RKO (cell line): ENCODE measurements around the gene GAS1.

Source experiments
- DNase-seq: peaks from one replicate; pipeline ENCODE4 v3.0.0-alpha.2; 2016; ENCODE audit warnings: low spot score

Gene GAS1, protein sequence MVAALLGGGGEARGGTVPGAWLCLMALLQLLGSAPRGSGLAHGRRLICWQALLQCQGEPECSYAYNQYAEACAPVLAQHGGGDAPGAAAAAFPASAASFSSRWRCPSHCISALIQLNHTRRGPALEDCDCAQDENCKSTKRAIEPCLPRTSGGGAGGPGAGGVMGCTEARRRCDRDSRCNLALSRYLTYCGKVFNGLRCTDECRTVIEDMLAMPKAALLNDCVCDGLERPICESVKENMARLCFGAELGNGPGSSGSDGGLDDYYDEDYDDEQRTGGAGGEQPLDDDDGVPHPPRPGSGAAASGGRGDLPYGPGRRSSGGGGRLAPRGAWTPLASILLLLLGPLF

DNA sequence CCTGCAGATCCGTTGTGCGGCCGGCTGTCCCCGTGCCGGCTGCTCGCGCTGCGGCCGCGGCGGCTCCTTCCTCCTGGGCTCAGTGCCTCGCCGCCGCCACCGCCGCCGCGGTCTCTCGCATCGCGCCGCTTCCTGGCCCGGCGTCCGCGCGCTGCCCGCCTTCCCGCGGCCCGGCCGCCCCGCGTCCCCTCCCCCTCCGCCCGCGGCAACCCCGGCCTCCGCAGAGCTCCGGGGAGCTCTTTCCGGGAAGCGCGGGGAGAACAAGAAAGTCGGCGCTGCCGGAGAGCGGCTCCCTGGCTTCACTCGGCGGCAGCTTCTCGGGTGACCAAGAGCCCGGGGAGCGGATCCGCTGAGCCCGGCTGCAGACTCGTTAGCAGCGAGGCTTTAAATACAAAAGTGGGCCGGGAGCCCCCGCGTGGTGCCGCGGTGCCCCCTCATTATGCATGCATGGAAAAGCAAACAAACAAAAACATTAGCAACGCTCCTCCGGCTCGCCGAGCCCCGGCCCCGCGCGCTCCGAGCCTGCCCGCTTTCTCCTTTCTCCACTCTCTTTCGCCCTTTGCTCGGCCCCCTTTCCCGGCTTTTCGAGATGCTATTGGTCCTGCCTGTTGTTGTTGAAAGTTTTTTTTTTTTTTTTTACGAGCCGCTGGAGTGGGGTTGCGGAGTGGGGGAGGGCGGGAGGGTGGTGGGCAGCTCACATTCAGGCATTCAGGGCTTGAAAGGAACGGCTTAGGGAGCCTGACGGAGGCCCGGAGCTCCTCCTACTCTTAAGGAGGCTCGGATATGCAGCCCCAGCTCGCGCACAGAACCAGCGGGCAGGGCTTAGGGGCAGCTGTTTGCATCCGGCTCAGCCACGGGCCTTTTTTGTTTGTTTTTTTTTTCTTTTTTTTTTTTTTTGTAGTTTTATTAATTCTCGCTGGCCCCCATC is at the start of gene GAS1:
Gene GAS1 (minus strand): TSS at position 361 of the 928 bp plus-strand sequence. CDS start 727 bp downstream, outside the sequence.
- peak; percentile 95 for DNase-seq

DNA sequence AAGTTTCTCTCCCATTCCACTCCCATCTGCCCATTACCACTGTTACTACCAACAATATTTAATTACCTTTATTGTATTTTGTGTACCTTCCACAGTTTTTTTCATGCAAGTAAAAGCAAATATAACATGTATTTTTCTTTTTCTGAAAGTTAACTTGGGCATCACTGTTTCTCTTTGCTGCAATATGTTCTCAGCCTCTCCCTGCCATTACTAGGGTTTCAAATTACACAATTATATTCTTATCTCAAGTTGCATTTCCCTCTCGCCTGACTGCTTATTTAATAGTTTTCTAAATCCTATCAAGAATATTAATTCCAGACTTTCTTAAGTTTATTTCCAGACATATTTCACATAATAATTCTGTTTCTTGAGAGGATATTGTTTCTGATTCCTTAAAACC is 46.9 kb upstream of the GAS1 start:
- no peak for DNase-seq

DNA sequence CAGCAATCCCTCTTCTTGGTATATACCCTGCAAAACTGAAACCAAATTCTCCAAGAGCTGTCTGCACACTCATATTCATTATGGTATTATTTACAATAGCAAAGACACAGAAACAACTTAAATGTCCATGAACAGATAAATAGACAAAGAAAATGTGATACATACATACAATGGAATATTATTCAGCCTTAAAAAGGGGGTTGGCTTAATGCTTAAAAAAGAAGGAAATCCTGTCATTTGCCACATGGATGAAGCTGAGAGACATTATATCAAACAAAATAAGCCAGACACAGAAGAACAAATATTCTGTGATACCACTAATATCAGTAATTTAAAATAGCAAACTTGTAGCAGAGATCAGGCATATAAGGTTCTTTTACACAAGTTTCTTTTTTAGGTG is 46.5 kb upstream of the GAS1 start:
- DNase-seq: no peak

DNA sequence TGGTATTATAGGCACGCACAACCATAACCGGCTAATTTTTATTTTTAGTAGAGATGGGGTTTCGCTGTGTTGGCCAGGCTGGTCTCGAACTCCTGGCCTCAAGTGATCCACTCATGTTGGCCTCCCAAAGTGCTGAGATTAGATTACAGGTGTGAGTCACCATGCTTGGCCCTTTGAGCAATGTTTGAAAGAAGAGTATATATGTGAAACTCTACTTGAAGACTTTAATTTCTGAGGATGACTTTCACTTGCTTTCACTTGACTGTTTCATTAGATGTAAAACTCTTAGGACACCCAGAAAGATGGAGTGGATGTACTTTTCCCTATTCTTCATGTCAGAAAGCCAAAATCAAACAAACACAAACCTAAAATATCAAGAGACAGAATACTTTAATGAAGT is 43.8 kb upstream of the GAS1 start:
- no peak for DNase-seq

DNA sequence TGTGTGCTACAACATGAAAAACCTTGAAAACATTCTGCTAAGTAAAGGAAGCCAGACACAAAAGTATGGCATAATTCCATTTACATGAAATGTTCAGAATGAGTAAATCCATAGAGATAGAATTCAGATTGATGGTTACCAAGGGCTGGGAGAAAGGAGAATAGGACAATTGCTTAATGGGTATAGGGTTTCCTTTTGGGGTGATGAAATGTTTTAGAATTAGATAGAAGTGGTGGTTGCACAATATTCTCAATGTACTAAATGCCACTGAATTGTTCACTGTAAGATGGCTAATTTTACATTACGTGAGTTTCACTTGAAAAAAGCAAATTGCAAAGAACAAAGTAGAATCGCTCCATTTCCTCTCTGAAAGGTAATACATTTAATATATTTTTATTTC is 43.0 kb upstream of the GAS1 start:
- no peak for DNase-seq

DNA sequence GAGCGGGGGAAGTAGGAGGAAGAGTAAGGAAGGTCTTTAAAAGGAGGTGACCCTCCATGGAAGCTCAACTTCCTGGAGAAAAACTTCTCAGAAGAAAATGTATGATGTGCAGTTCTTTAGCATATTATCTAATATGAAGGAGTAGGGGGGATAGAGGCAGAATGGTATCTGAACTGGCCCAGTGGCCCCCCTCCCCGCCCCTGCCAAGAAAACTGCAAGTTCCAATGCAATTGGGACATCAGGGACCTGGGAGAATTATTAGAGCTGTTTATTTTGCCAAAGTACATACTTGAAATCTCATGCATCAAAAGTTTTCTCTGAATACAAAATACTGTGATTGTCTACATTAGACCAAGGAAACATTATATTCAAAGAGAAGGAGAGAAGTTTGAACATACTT is 40.6 kb upstream of the GAS1 start:
- no peak for DNase-seq

DNA sequence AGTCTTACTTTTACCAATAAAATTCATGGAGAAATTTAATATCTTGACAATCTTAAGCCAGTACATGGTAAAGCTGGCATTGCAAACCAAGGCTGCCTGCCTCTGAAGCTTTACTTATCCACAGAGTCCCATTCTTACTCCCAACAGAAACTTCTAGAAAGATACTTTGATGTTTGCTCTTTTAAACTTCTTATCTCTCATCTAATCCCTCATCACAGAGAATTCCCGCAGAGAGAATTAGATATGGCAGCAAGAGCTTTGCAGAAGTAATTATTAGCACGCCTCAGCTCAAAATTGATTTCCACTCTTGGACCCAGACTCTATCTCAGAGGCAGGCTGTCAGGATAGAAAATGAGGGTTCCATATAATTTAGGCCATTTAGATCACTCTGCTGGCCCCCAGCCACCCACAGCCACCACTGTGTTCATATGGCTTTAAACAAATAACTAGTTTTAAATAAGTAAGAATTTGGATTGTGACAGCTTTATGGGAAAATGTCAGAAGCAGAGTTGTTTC is 37.9 kb upstream of the GAS1 start:
- DNase-seq: no peak

DNA sequence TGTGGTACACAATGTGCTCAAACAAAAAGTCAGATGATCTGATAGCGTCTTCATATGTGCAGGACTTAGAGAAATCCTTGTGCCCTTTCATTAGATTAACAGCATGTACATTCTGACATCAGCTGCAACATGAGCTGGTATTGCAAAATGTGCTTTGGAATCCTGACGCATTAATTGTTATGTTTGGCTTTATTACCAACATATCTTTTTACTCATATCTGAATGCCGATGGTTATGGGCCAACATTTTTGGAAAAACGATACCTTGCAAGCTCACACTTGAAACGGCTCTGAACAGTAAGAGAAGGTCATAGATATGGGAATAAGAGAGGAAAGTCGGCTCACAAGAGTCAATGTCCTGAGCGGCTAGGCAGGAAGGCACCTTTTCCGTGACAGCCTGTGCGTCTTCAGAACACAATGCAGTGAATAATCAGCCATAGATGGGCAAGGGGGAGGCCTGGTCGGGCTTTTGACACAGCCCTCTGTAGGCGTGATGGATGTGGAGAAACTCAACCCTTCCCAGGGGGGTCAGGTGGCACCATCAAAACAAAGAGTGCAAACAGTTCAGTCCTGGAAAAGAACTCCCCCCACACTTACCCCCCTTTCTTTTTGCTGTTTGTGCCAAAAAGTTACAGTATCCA is 36.4 kb upstream of the GAS1 start:
- DNase-seq: no peak

DNA sequence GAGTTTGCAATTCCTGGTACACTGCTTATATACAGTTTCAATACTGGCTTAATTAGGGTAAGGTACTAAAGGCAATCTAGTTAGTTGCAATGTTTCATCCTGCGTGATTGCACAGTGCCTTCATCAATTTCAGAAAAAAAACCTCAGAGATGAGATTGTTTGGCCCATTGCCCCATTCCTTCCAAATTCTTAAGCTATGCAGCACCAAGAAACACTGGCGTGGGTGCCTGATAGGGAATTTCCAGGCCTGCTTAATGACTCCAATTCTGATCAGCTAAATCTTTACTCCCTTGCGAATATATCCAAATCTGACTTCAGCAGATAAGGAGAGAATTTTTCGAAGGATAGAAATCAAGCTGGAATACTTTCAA is 35.9 kb upstream of the GAS1 start:
- DNase-seq: no peak

DNA sequence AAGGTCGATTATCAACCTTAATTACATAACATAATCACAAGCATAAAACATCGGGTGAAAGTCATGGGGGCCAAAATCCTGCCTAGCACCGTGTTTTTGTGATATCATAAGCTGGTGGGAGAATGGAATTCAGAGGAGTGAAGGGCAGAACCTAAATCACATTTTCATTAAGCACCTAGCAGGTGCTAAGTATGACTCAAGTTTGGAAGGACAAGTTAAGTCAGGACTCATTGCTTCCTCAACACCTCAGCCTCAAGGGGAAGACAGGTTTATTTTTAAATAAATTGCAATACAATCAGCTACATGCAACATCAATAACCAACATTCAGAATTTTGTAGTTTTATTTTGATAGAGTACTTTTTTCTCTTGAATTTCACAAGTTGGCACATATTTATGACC is 33.5 kb upstream of the GAS1 start:
- no peak for DNase-seq

DNA sequence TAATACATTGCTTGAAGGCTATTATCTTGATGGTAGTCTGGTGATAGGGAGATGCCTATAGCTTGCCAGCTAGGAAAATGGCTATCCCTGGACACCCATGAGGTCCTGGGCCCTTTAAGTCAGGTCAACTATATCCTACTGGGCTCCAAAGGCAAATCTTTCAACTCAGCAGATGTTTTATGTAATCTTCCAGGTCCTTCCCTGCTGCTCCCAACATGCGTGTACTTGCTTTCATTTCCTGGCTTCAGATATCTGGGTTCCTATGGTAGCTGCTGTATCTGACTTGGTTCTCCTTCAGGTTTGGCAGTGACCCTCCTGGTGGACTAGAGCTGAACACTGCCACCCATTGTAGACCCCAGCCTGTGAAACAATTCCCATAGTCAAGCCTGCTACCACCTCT is 32.4 kb upstream of the GAS1 start:
- DNase-seq: no peak

DNA sequence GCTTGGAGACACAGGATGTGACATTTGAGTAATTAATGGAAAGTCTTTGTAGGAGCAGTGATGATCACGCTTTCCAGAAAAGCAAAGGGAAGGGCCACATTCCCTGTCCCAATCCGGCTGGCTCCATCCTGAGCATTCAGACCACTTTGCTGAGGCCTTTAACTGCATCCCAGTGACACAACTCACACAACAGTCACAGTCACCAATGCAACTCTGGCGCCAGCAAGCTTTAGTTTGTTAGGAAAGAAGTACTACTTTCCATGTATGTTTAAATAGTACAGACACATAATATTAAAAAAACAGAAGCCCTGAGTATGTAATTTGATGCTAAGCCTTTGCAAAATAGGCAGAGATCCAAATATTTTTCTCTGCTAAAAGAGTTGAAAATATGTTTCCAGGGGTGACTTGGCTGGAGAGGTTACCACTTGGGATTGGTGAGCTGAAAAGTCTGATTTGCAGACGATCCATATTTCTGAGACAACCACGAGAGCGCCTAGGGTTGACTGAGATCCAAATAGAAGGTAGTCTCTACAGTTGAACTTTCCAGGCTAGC is 31.7 kb upstream of the GAS1 start:
- DNase-seq: no peak

DNA sequence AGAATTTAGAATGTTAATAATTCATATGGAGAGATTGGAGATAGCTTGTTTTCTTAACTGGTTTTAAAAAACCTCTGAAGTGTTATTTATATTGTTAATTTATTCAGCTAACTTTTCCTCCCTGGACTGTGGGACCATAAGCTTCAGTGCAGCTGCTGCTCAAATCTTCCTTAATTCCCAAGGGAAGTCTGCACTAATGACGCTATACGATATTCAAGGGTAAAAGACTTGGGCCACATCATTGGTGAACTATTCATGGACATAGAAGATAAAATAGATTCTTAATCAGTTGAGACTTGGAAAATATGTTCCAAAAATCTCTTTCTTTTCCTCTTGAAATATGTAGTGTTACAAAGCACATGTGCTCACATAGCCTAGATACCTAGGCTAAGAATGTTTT is 31.1 kb upstream of the GAS1 start:
- no peak for DNase-seq

DNA sequence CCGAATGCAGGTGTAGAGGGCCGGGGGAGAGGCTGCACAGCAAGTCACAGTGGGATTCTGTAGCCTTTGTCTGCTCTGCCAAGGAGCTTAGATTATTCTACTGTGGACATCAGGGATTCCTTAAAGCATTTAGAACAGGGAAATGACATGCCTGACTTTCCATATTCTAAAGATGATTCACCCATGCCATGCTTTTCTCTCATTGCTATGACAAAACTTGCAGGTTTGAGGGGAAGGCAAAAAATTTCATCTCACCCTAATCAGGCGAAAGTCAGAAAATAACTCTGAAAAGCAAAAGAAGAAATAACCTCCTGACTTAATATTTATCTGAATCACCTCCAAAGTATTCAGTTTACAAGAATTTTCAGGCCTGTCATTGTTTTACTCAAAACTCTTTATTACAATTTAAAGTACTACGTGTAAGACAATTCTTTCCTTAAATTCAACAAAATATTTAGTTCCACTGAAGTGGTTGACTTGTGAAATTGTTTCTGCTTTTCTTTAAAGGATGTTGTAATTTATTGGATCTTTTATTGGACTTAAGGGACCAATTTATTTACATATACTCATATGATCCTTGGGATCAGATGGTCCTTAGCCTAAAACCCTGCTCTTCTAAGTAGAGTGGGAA is 30.0 kb upstream of the GAS1 start:
- no peak for DNase-seq

DNA sequence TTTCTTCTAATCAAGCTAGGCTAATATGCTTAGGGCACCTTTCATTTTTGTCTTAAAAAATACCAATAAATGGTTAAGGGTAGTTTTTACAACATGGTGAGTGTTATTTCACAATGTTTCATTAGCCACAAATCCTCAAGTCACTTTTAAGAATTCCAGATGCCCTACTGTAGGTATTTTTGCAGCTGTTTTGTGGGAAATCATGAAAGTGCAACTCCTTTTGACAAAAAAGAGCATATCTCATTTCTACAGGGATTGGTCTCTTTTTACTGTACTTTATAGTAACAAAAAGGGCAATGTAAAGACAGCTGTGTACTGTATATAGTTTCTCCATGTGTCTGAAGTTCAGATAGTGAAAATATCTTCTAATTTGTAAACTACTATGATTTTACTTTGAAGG is 28.3 kb upstream of the GAS1 start:
- DNase-seq: no peak

DNA sequence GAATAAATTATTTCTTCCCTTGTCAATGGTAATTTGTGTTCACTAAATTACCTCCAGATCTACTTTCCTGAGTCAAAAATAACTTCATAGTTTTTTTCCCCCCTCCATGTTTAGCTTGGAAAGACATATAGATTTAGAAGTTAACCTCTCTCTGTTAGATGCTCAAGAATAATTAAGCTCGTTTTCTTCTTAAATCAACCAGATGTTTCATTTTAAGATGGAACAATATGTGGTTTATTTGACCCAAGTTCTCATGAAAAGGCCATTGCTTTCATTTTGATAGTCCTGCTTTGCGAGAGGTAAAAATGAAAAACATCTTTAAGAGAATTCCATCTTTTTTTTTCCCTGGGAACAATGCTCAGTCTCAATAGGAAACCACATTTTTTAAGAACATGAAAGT is 27.7 kb upstream of the GAS1 start:
- no peak for DNase-seq

DNA sequence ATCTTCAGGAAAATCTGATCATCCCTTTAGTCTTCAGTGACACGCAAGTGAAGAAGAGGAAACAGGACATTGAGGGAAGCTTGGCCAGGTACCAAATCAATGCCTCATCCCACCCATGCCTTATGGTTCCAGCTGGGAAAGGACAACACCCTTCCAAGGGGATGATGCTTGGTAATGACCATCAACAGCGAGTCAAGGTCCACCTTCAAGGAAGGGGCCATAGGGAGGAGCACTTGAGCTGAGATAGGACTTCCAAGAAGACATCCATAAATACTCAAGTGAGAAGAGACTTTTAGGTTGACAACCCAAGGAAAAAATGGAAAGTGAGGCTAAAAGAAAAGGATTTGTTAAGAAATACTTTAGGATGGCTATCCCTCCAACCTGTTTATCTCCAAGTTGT is 27.1 kb upstream of the GAS1 start:
- no peak for DNase-seq

DNA sequence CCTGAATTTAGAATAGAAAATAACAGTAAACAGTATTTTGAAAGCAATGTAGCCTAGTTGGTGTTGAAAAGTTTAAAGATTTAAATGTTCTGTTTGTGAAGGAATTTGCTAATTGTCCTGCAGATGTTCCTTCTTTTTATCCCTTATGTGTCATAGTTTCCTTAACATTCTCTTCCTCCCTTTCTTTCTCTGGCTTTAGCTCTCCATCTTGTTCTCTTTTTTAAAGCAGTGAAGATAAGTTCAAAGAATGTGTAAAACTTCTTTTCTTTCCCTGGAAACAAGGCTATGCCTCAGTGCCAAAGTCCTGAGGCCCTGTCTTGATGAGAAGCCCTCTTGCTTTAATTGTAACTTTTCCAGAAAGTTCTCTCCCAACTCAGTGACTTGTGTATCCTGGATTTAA is 24.4 kb upstream of the GAS1 start:
- DNase-seq: no peak

DNA sequence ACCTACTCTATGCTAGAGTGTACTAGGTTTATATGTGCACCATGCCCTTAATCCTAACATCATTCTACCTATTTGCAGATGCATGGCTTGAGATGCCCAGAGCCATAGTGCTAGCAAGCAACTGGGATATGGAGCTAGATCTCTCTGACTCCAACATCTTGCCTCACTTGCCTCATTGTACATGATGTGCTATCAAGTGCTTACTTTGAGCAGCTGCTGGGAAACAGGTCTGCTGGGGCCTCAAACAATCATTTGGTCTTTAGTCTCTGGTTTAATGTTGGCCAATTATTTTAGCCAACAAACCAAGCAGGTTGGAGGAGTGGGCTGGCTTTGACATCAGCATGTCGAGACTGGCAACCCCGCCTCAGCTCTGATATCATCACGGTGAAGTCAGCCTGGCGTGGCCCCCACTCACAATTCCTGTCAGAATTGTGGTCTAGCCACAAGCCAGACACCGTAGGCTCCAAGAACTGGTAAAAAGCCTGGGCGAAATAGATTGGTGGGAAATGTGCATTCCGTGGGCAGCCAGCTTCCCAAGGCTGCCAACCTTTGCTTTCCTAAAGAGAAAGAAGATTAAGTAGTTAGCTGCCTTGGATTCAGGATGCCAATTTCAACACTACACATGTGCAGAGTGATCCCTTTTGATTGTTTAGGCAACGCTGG is 21.1 kb upstream of the GAS1 start:
- DNase-seq: no peak

DNA sequence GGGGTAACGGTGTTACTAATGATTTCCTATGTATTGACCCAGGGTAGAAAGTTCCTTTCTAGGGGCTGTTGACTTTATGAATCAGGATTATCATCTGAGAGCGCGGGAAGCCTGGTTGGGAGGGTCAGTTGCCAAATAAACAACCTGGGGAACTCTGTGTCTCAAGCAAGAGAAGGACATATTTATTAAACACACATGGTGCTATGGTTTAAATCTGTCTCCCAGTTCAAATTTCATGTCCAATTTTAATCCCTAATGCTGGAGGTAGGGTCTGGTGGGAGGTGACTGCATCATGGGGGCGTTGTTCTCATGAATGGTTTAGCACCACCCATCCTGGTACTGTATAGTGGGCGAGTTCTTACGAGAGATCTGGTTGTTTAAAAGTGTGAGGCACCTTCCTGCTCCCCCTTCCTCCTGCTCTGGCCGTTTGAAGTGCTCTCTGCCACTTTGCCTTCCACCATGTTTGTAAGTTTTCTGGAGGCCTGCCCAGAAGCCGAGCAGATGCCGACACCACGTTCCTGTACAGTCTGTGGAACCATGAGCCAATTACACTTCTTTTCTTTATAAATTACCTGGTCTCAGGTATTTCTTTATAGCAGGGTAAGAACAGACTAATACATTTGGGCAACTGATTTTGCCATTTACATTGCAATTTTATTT is 19.7 kb upstream of the GAS1 start:
- DNase-seq: no peak
